NCI-H774 (cell line): ENCODE results near the gene SLC16A10.
"Not testable (repeated sequence)": the region's sequence is repeated elsewhere in the genome, so short reads cannot be mapped to it uniquely, and the experiment has no call there.

Experiments
- DNase-seq: peaks from one replicate; lab custom pipeline; 2025; lab: John Stamatoyannopoulos, UW

The SLC16A10 gene

DNA sequence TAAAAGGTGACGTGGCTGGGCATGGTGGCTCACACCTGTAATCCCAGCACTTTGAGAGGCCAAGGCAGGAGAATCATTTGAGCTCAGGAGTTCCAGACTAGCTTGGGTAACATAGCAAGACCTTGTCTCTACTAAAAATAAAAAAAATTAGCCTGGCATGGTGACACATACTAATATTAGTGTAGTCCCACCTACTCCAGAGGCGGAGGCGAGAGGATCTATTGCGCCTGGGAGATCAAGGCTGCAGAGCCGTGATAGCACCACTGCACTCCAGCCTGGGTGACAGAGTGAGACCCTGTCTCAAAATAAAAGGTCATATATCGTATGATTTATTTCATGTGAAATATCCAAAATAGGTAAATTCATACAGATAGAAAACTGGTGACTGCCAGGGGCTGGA is 132.5 kb downstream of the SLC16A10 start:
- DNase-seq = no peak

DNA sequence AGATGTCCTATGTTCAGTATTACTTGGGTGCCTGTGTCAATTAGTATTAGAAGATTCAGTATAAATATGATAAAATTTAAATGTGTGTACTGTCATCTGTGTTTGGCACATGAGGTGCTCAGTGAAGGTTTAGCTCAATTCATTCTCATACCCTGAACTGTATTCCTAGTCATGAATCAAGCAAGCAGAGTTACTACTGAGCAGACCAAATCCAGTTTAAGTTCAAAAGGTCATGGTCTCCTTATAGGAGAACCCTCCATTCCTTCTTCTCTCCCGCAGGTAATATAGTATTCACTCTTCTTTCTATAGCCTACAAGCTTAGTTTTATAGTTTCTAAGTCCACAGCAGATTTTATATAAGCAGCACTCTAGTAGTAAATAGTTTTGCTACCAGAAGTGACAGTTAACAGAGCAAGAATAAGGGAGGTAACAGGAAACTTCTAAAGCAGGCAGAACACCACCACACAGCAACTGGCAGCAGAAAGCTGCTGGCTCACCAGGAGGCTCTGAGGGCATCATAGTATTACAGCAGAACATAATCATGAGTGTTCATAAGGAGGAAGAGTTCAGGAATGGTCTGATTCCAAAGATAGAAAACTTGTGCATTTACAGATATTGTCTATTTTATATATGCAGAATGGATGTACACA is 133.2 kb downstream of the SLC16A10 start:
- no peak for DNase-seq

DNA sequence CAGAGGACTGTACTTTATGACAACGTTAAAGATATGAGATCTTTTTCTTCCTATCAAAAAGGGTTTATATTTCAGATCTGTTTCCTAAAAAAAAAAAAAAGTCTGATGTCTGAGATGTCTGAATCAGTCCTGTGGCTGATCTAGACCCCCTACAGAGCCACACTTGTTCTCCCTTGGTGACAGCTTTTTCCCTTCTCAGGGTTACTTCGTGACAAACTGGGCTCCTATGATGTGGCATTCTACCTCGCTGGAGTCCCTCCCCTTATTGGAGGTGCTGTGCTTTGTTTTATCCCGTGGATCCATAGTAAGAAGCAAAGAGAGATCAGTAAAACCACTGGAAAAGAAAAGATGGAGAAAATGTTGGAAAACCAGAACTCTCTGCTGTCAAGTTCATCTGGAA is 134.5 kb downstream of the SLC16A10 start:
- no peak for DNase-seq

DNA sequence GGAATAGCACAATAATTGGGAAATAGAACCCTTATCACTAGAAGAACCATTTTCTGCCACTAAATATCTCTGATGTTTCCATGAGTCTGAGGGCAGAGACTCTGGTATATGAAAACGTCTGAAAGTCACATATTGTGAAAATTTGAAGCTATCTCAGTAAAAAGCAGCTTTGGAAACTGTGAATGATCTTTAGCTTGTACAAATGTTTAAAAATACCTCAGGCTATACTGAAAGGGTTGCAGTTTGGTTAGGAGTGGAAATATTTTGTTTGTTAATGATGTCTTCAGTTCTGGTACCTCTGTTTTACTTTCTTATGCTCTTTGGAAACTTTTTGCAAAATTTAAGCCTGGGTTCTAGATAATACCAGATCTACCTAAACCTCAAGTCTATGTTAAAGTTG is 135.0 kb downstream of the SLC16A10 start:
- no peak for DNase-seq

DNA sequence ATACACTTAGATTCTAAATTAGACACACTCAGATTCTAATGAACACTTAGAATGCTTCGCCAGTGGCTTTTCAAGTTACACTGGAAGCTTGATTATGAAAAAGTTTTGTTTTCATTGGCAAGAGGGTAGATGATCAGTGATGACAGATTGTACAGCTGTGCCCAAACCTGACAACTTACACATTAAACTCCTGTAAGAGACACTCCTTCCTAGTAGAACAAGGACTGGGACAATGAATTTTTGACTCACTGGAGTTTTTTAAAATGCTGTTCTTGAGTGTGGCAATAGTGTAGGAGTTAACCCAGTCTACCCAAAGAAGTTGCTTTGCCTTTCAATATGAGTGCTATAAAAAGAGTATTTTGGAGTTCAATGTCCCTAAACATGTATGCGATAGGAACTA is 140.8 kb downstream of the SLC16A10 start:
- DNase-seq = no peak

DNA sequence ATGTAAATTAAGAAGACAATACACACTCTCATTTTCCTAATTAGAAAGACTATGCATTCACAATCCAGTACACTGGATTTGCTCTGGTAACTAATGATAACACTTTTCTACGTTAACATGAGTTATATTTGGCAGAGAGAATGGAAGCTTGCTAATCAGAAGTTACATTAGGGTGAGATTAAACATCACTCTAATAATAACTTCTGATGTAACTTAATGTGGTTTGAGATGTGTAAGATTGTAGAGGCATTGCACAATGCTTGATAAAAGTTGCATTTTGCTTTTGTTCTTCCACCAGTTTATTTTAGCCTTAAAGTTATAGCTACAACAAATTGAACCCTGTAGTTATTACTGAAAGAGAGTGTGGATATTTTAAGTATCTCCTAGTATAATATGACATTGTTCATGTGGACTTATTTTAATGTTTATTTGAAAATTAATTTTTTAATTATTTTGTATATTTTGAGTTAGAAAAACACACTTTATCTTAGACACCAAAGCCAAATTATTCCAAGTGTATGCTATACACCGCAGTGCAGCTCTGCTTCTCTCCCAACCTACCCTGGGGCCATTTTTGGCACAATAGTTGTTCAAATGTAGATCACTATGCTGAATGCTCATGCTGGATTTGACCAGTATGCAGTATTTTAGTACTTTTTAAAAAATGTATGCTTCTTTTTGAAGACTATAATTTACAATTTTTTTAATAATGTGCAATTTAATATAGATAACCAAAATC is 143.2 kb downstream of the SLC16A10 start:
- no peak for DNase-seq

DNA sequence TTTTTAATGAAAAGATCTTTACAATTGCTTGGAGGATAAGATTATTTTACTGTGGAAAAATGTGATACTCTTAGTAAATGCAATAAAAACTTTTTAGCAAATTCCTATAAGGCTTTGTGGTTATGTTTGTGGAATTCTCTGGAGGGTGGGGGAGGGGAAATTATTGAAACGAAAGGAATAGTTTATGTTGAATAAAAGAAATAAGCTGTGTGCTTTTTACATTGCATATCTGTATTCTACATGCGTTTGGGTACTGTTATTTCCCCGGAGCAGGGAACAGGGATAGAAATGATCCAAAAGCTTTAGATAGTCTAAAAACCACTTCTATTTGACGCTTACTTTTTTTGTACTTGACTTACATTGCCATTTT is 143.8 kb downstream of the SLC16A10 start:
- no peak for DNase-seq

DNA sequence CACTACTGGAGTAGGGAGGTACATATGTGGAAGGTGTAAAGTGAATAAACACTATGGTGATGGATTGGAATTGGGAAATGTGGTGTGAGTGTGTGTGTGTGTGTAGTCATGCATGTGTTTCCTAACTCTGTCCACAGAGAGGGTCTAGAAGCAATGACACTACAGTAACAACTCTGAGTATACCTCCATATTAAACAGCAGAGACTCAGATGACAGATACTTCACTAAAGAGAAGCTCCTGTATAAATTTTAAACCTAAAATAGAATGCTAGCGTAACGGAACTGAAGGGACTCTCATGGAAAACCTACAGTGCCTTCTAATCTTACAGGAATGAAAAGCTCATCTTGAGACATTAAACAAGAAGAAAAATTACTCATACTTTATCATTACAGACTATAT is 150.5 kb downstream of the SLC16A10 start:
- no peak for DNase-seq

DNA sequence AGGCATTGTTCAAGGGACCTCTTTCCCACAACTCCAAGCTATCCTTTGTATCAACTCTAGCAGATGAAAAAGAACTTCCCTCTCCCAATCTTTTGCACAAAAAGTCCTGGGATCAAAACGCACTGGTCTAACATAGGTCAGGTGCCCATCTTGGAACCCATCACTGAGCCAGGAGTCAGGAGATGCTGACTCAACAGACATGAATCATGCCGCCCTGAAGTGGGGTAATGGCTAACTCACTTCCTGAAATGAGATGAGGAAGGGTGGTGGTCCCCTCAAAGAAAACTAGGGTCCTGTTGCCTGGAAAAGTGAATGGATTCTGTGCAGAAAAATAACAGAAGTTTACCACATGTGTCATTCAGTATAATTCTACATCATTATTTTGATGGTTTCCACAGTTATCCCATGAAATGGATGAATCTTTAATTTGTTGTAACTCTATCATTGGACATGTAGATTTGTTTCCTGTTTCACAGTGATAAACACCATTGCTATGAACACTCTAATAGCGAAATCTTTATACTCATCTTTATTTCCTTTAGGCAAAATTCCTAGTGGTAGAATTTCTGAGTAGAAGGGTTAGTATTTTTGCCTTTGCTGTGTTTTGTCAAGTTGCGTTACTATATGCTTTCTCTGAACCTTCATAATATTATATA is 151.3 kb downstream of the SLC16A10 start:
- DNase-seq = no peak

DNA sequence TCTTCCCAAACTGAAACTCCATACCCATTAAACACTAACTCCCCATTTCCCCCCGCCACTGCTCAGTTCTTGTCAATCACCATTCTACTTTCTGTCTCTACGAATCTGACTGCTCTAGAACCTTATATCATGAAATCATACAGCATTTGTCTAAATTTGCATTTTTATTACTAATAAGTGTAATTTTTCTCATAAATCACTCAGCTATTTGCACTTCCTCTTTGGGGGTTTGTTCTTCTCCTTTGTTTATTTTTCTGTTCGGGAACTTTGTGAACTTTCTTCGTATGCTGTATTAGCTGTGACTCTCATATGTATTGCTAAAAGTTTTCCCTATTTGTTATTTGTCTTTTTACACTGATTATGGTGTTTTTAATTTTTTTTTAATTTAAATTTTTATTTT is 152.2 kb downstream of the SLC16A10 start:
- DNase-seq = no peak

DNA sequence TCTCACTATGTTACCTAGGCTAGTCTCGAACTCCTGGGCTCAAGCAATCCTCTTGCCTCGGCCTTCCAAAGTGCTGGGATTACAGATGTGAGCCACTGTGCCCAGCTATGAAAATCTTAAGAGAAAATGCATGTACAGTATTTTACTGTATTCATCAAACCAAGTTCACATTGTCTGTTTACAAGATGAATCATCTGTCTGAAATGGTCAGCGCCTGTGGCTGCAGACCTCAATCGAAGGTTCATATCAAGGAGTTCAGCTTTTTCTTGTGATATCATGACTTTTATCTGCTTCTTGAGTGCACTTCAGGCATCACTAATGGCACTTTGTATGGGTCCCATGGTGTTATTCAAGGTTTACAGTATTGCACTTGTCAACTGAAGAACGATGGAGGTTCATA is 155.1 kb downstream of the SLC16A10 start:
- no peak for DNase-seq

DNA sequence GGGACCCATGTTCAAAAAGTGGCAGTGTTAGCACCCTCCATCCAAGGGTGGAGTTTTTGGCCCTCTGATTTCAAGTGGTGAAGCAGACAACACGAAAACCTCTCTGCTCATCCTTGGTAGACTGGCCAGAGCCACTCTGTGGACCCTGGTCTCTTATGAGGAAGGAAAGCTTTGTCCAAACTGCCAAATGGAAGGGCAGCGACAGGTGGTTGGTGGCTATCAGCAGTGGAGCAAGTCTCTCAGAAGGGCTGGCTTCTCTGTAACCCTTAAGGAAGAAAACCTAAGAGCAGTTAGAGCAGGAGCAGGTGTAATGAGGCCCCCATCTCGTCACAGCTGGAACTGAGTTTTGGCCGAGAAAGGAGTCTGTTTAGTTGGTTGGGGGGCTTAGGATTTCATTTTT is 155.8 kb downstream of the SLC16A10 start:
- DNase-seq = no peak

DNA sequence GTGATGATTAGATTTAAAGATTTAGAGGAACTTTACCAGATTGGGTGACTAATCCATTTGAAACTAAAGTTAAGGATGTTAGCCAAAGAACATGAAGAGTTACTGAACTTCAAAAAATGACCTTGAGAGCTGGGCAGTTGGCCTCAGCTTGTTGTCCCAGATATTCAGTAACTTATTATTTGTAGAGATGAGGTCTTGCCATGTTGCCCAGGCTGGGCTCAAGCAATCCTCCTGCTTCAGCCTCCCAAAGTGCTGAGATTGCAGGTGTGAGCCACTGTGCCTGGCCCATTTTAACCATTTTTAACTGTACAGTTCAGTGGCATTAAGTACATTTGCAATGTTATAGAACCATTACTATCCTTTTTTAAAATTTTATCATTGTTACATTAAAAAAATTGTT is 161.5 kb downstream of the SLC16A10 start:
- no peak for DNase-seq

DNA sequence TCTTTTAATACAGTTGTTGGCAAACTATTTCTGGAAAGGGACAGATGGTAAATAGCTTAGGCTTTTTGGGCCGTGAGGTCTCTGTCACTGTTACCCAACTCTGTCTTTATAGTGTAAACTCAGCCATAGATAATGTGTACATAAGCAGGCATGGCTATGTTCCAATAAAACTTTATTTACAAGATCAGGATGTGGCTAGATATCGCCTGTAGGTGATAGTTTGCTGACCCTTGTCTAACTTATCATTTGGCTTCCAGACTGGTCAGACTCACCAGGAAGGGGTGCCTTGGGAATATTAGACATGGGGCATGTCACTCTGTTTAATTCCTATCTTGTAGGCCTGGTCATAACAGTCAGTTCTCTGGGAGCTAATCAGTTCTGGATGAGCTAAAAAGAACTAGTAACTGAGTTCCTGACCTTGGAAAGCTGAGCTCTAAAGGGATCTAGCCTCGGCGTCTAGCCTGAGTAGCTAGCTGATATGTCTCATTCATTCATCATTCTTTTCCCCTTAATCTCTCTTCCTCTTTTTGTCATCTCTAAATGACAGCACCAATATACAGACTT is 163.6 kb downstream of the SLC16A10 start:
- DNase-seq = no peak

DNA sequence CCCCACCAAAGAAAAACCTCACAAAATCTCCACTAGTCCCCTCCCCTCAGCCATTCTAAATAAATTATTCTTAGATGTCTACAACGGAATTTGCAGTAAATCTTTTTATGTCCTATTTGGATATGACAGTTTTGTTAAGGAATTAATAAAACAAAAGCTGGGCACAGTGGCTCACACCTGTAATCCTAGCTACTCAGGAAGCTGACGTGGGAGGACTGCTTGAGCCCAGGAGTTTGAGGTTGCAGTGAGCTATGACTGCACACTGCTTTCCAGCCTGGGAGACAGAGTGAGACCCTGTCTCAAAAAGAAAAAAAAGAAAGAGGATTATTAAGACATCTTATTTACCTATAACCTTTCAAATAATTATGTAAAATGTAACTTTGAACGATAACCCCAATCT is 165.4 kb downstream of the SLC16A10 start:
- no peak for DNase-seq

DNA sequence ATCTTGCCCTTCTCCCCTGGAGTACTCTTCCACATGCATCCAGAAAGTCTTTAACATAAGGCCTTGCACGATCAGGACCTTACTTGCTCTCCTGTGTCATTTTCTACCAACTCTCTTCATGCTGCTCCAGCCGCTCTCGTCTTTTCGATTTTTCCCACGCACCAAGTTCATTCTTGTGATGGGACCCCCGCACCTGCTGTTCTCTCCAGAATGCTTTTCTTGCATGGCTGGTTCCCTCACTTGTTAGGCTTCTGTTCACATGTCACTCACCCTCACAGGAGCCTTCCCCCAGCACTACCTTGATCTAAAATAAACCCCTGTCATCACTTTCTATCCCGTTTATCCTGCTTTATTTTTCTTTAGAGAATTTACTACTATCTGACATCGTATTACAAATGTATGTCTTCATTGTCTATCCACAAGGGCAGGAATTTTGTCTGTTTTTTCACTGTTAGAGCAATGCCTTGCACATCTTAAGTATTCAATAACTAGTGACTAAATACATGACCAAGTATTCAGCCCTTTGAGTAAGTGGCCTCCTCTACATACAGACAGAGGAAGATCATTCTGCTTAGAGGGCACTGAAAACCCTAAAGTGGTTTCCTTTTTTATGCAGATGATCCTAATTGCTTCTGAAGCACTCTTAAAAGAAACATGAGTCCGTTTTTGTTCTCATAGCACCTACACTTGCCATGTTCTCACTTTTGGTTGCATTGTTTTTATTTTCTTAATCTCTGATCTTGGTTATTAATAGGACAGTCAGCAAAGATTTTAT is 166.9 kb downstream of the SLC16A10 start:
- no peak for DNase-seq

DNA sequence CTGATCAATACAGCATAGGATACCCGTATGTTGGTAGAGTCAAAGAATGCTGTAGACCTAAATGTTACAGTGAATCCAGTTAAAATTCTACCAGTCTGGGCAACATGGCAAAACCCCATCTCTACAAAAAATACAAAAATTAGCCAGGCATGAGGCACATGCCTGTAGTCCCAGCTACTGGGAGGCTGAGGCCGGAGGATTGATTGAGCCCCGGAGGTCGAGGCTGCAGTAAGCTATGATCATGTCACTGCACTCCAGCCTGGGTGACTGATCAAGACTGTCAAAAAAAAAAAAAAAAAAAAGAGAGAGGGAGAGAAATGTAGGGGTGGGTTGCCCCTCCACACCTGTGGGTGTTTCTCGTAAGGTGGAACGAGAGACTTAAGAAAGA is 167.5 kb downstream of the SLC16A10 start:
- DNase-seq = no peak

DNA sequence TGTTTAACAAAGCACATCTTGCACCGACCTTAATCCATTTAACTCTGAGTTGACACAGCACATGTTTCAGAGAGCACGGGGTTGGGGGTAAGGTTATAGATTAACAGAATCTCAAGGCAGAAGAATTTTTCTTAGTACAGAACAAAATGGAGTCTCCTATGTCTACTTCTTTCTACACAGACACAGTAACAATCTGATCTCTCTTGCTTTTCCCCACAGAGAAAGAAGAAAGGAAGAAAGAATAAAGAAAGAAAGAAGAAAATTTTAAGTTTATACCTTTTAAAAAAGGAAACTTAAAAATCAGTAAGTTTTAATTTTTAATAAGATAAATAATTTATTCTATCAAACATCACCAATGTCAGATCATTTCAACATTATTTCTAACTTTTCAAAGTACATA is 168.5 kb downstream of the SLC16A10 start:
- DNase-seq = not testable (repeated sequence)

DNA sequence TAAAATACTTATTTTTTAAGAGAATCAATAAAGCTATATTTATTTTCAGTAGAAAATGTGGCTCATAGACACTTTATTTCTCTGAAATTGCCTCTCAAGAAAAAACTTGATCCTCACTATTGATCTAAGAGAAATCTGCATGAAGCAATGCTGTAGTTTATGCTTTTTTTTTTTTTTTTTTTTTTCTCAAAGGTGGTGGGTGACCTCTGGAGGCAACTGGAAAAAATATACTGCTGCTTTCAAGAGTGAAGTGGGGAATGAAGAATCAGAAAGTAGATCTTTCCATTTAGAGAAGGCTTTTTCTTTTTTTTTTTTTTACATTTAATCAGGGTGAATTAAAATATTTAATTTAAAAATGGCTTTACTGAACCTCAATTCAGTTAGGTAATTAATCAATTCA is 169.3 kb downstream of the SLC16A10 start:
- no peak for DNase-seq

DNA sequence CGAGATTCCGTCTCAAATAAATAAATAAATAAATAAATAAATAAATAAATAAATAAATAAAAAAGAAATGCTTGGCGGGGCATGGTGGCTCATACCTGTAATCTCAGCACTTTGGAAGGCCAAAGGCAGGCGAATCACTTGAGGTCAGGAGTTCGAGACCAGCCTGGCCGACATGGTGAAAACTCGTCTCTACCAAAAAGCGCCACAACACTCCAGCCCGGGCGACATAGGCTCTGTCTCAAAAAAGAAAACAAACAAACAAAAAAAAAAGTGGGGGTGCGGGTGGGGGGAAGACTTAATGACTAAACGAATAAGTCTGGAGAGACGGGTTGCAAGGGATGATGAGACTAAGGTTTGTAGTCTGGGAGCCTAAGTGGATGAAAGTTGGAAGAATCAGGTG is 170.7 kb downstream of the SLC16A10 start:
- no peak for DNase-seq

DNA sequence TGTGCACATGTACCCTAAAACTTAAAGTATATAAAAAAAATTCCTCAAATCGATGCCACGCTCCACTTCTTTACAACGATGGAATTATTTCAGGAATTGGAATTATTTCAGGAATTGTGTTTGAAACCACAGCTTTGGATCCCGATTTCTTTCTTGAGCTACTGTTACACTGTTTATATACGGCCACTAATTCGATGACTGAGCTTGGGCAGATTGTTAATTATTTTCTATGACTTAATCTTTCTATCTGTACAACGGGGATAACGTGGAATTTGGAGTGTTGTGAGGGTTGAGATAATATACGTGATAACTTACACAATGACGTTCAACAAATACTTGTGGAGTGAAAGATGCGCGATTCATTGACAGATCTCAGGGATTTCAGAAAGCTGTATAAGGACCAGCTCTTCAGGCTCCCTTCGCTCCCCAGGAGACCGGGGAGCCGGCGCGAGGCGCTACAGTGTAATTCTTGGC is 171.3 kb downstream of the SLC16A10 start:
- no peak for DNase-seq

DNA sequence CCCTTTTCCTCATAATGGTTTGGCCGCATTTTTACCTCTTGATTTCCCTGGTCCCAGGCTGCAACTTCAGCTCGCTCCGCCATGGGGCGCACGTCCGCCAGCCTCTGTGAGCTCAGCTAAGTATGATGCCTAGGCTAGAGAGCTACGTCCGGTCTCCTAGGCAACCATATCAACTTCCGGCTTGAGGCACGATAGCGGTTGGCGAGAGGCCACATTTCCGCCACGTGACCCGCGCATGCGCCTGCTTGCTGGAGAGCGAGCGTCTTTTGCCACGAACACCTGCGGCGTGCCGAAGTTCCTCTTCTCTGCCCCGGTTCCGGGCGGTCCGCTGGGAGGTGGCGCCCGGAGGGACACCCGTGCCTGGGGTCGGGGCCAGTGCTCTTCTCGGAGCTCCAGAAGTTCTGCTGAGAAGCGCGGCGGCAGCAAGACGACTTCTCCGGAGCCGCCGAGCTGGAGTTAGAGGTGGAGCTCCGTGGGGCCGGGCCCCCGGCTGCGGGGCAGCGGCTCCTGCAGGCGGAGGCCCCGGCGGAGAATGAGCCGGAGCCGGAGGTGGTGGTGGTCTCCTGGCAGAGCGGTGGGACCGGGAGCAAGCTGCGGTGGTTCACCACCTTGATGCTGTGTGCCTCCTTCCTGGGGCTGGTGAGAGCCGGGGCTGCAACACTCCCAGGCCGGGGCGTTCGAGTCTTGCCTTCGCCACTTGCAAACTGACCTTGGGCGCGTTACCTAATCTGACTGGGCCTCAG is 172.0 kb downstream of the SLC16A10 start:
- DNase-seq = peak; percentile 100
